ENCODE data around the gene MORF4L2.

GRCh38 chrX:103656617-103657016 lies 29.9 kb downstream of the MORF4L2 start:
- TF ChIP-seq CTCF (IDR thresholded peaks at IDR 0.05) (no peak), POLR2A (IDR thresholded peaks at IDR 0.05) (no peak)
